Measurements from ENCODE around the gene ANXA3.

GRCh38 chr4:78602334-78602733 is 50.8 kb downstream of the ANXA3 start:
- TF ChIP-seq POLR2A (IDR thresholded peaks at IDR 0.05; ENCODE audit: low read length) = no peak
- no peak for TF ChIP-seq GATA1 (IDR thresholded peaks at IDR 0.05; ENCODE audit: low read depth, low read length)

Data from erythroblast (primary cell).